Stimulated activated CD8-positive, alpha-beta memory T cell treated with anti-CD3 and anti-CD28 coated beads, Interleukin-15, amount 100 ng/mL, for 48 hours (primary cell): Measurements from ENCODE around the gene MCRS1.
"Not testable (repeated sequence)": the region's sequence is repeated elsewhere in the genome, so short reads cannot be mapped to it uniquely, and the experiment has no call there.

Source experiments
- DNase-seq, 2 donors: peaks; one replicate each; pipeline ENCODE4 v3.0.0-alpha.2; 2020; ENCODE audit warnings: low read depth in 2 of 2

The MCRS1 gene

GRCh38 chr12:49541140-49541861, 26.6 kb downstream of the MCRS1 start:
- DNase-seq, result no peak

- no peak for DNase-seq
Observed at GRCh38 chr12:49540229-49541139, 27.5 kb downstream of the MCRS1 start.

DNA sequence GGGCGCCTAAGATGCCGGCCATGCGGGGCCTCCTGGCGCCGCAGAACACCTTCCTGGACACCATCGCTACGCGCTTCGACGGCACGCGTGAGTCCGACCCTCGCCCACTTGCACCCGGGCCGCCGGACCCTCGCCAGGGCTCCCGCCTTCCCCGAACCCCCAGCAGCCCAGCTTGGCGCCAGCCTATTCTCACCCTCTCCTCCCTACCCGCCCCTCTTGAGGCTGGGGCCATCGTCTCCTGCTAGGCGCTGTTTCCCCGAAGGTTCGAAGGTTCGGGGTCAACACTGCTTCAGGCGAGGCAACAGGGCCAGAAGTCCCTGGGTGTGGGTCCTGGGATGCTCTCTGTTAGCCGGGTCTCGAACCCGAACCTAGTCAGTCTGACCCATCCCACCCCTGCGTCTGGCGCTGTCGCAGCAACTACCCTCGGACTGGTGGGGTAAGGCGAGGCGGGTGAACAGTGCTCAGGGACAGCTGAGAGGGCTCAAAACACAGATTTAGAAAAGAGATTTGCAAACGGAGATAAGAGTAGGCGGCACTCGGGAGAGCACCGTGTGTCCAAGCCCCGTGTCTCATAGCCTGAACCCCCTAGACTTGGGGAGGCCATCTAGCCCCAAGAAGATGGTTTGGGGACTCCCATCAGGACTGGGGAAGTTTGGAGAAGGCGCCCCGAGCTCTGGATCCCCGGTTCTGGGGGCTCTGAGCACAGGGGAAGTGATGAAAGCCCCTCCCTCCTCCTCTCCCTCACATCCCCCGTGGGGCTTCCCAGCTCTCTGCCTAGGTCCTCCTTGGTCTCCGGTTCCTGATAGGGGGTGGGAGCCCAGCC, 28.3 kb downstream of the MCRS1 start:
- DNase-seq, result no peak

GRCh38 chr12:49538510-49539403, 29.2 kb downstream of the MCRS1 start, which contains the start of gene KCNH3:
Gene KCNH3, plus strand, starts transcription at chr12:49539030. Its CDS starts 387 bp downstream, at chr12:49539417.
- peak; percentile 72 to 76 for DNase-seq

DNA sequence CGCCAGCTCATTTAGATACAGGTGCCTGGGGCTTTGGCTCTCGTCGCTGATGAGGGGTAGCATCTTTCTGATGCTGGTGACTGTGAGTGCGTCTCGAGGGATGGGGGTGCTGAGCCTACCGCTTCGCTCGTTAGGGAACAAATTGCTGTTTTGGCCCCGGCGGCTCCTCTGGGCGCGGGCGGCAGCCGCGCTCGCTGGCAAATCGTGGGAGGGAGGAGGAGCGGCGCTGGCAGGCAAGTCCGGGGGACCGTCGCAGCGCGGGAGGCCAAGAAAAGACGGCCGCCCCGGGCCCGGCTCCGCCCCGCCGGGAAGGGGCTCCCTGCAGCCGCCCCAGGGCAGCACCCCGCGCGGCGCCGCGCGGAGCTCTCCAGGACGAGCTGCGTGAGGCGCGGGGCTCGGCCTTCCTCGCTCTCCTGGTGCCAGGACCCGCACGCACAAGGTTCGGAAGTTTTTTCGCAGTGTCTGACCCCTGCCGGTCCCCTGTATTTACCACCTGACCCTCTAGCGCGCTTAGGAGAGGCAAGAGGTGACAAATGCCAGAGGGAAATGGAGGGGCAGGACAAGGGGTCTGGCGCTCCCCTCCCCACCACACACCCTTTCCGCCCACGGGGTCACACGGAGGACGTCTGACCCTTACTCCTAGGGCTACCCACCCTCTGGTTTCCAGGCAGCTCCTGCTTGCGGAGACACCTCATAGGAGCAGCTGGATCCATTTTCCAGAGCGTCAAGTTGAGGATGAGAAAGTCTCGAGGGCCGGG, 30.0 kb downstream of the MCRS1 start:
- no peak for DNase-seq

- no peak for DNase-seq
Observed at GRCh38 chr12:49537231-49537751, 30.7 kb downstream of the MCRS1 start.

- DNase-seq, result no peak
Observed at GRCh38 chr12:49536526-49537071, 31.3 kb downstream of the MCRS1 start.

DNA sequence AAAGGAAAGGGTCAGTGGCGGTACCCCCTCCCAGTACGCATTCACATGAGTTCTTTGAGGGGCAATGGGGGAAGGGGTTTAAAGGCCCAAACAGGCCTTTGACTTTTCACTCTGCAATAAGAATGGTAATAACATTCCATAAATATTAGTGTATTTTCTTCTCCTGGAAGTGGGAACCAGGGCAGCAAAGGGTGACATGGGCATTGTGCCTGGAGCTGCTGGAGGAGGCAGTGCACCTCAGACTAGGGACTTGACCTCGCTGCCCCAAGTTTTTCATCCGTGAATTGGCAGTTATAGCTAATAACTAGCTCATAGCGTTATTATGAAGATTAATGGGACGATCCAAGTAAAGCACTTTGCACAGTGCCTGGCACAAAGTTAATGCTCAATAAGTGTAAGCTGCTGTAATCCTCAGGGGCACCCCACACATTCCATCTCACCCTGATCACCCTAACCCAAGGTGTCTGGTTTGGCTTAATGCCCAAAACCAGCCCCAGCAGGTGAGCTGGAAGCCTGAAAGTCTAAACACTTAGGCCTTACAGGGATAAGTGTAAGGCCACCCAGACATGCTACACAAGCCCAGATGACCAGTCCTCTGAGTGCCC, 31.9 kb downstream of the MCRS1 start:
- DNase-seq, result no peak

DNA sequence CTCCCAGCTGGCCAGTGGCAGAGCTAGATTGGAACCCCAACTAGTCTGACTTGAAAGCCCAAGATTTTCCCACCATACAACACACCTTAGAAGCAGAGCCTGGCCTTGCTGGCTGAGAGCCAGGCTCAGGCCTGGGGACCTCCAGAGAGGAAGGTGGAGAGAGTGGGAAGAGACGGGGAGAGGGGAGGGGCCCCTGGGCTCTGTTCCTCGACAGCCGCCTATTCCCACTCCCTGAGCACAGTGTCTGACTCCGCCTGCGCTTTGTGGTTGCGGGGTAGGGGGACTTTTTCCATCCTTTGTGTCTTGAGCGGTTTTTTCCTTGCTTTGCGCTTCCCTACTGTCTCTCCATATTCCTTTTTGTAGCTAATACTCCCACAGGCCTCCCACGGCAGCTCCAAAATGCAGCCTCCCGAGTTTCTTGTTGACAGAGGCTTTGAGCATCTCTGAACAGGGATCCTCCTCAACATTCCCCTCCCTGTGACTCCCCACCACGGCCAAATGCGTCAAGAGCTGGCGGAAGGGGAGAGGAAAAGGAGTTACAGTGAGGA, 33.1 kb downstream of the MCRS1 start:
- no peak for DNase-seq

DNA sequence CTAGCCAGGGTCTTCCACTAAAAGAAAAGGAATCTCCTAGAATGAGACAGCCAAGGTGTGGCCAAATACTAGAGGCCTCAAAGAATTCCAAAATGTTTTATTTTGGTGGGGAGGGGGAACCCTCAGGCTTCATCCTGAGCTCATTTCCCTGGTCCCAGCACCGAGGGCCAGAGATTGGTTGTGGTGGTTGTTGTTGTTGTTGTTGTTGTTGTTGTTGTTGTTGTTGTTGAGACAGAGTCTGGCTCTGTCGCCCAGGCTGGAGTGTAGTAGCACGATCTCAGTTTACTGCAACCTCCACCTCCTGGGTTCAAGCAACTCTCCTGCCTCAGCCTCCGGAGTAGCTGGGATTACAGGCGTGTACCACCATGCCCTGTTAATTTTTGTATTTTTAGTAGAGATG, 33.8 kb downstream of the MCRS1 start:
- DNase-seq, result not testable (repeated sequence)

DNA sequence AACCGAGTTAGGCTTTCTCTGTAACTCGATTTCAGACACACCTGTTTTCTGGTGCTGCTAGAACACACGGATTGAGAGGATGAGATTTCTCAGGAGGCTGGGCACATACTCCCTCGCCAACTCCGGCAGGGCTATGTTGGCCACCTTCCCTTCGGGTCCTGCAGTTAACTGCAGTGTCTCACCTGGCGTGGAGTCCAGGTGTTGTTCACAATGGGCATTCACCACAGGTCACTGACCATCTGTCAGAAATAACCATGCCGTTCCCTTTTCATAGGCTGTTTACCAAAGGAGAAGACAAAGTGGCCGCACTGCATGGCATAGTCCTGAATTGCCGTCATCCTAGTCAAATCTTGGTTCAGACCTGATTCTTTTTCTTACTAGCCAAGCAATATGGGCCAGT, 34.6 kb downstream of the MCRS1 start:
- no peak for DNase-seq

GRCh38 chr12:49531745-49532144, 36.2 kb downstream of the MCRS1 start:
- no peak for DNase-seq

GRCh38 chr12:49529414-49529813, 38.5 kb downstream of the MCRS1 start:
- no peak for DNase-seq

DNA sequence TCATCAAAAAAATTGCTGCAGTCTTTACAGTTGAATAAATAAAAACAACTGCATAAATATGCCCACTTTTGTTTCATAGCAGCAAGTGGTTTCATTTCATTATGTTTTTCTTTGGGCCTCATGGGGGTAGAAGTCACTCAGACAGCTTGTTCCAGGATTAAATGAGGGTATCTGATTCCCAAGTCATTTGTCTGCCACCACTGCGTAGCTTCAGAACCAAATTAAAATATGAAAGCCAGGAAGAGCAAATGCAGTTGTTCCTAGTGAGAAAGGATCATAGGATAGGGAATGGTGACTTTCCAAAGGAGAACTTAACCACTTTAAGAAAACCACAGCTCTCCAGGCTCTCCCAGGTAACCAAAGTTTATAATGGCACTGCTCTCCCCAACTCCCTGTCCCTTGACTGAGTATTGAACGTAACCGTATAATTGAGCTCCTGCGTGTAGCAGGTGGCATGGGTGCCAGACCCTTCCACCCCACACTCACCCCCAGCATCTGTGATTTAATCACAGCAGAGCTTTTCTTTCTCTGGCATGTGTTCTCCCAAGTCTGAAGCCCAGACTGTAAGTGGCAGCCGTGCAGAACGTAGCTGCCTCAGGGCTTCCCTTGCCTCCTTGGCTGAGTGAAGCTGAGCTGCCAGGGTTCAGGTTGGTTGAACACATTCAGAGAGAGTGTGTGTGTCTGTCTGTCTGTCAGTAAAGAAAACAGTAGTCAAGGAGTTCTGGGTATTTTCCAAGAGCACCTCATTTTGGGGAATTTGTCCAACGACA, 40.4 kb downstream of the MCRS1 start:
- DNase-seq, result no peak

DNA sequence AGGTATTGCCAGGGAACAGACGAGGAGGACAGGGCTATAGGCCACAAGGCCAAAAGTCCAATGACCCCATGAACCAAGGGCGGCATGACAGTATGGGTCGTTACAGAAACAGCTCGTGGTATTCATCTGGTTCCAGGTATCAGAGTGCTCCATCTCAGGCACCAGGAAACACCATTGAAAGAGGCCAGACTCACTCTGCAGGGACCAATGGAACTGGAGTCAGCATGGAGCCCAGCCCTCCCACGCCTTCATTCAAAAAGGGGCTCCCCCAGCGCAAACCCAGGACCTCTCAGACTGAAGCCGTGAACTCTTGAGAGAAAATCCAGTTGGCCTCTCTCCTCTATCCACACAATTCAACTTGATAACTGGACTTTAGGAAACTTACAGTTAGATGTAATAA, 42.0 kb downstream of the MCRS1 start:
- no peak for DNase-seq

DNA sequence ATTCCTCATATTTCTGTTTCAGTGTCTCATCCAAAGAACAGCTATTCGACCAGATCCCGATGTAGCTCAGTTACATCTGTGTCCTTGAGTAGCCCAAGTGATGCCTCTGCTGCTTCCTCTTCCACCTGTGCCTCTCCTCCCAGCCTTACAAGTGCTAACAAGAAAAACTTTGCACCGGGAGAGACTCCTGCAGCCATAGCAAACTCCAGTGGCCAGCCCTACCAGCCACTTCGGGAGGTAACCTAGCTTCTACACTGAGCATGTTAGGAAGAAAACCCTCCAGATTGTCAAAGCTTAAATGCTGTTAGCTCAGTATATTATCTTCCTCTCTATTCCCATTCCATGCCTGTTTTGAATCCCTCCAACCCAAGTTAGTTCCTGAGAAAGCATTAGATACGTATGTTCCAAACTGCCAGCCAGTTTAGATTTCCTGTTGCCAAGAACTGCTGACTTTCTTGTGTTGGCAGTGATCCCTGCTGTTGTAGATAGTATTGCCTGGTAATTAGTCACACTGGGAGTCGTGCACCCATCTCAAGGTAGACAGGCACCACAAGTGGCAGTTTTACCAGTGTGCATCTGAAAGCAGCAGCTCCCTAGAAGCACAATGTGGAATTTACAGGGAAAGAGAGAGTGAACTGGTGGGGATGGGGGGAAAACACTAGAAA, 43.1 kb downstream of the MCRS1 start:
- DNase-seq, result no peak

GRCh38 chr12:49521389-49521788, 46.6 kb downstream of the MCRS1 start:
- DNase-seq, result no peak

DNA sequence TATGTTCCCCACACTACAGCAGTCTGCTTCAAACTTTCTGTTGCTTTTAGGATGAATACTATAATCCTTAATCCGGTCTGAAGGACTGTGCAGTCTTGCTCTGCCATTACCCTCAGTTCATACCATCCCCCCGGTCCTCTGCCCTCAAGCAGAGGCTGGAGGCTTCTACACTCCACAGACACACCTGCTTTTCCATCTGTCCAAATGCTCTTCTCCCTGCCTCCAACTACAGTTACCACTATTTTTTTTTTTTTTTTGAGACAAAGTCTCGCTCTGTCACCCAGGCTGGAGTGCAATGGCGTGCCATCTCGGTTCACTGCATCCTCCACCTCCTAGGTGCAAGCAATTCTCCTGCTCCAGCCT, 48.4 kb downstream of the MCRS1 start:
- no peak for DNase-seq
